ENCODE results near the gene AHCTF1. TPM values are rescaled to one million over a fixed set of nuclear protein-coding genes. Genes with fewer than 3 reads are reported as not detected.

The AHCTF1 gene
- total RNA-seq, 4 donors from 2014 or later = 32.2 to 106 (median 38.2) TPM

- DNase-seq (ENCODE audit: low spot score in 2 of 2) = peak in 1 of 2 donors; percentile 82
- H3K27ac ChIP-seq = peak overlapping the region; percentile 99
Measured at GRCh38 chr1:246930830-246931548, 759 bp downstream of the AHCTF1 start.

GRCh38 chr1:246925997-246926626, 5.6 kb downstream of the AHCTF1 start:
- 98% methylated on average over 6 of the region's 6 CpGs for WGBS
- TF ChIP-seq CTCF (IDR thresholded peaks at IDR 0.05) (no peak), POLR2AphosphoS5 (IDR thresholded peaks at IDR 0.05) (no peak)
- no peak overlapping the region for H3K4me3 ChIP-seq

More at GRCh38 chr1:246930830-246931548, 759 bp downstream of the AHCTF1 start:
- Histone ChIP-seq H3K4me3 (peak overlapping the region; percentile 93), H3K4me1 (peaks cover 18% of the 10 kb centered on the region), H3K27me3 (no peaks in the 10 kb centered on the region), H3K9me3 (no peaks in the 10 kb centered on the region), H3K36me3 (peaks cover 5% of the 10 kb centered on the region)
- under 1% methylated on average over 62 of the region's 76 CpGs for WGBS
- TF ChIP-seq CTCF (IDR thresholded peaks at IDR 0.05) (no peak), POLR2A (IDR thresholded peaks at IDR 0.05) (no peak), POLR2AphosphoS5 (IDR thresholded peaks at IDR 0.05) (peak in 2 of 3 donors; percentile 33 to 50), EP300 (IDR thresholded peaks at IDR 0.05) (peak; percentile 28)

GRCh38 chr1:246923900-246924299, 7.8 kb downstream of the AHCTF1 start:
- 83% methylated on average over 3 of the region's 3 CpGs for WGBS
- H3K27ac ChIP-seq = no peak overlapping the region
- peaks cover 5% of the 10 kb centered on the region for H3K36me3 ChIP-seq
- H3K4me1 ChIP-seq = peaks cover 13% of the 10 kb centered on the region
- H3K27me3 ChIP-seq = no peaks in the 10 kb centered on the region
- TF ChIP-seq EP300 (IDR thresholded peaks at IDR 0.05) = no peak
- TF ChIP-seq CTCF (IDR thresholded peaks at IDR 0.05) = no peak
- TF ChIP-seq POLR2AphosphoS5 (IDR thresholded peaks at IDR 0.05) = no peak
- no peak for TF ChIP-seq POLR2A (IDR thresholded peaks at IDR 0.05)
- DNase-seq (ENCODE audit: low spot score in 2 of 2) = no peak
- no peaks in the 10 kb centered on the region for H3K9me3 ChIP-seq
- no peak overlapping the region for H3K4me3 ChIP-seq

More at GRCh38 chr1:246925997-246926626, 5.6 kb downstream of the AHCTF1 start:
- no peaks in the 10 kb centered on the region for H3K9me3 ChIP-seq
- DNase-seq (ENCODE audit: low spot score in 2 of 2) = no peak
- no peak overlapping the region for H3K27ac ChIP-seq
- peaks cover 5% of the 10 kb centered on the region for H3K36me3 ChIP-seq
- no peaks in the 10 kb centered on the region for H3K27me3 ChIP-seq
- H3K4me1 ChIP-seq = peaks cover 21% of the 10 kb centered on the region

- Histone ChIP-seq H3K9me3 (no peaks in the 10 kb centered on the region), H3K36me3 (peaks cover 5% of the 10 kb centered on the region), H3K27ac (no peak overlapping the region), H3K4me3 (no peak overlapping the region), H3K27me3 (no peaks in the 10 kb centered on the region), H3K4me1 (peaks cover 13% of the 10 kb centered on the region)
- TF ChIP-seq POLR2A (IDR thresholded peaks at IDR 0.05) (no peak), POLR2AphosphoS5 (IDR thresholded peaks at IDR 0.05) (no peak), EP300 (IDR thresholded peaks at IDR 0.05) (no peak), CTCF (IDR thresholded peaks at IDR 0.05) (no peak)
- DNase-seq (ENCODE audit: low spot score in 2 of 2) = no peak
- WGBS = 88% methylated on average over 5 of the region's 5 CpGs
Measured at GRCh38 chr1:246923482-246923881, 8.3 kb downstream of the AHCTF1 start.

GRCh38 chr1:246921481-246921880, 10.3 kb downstream of the AHCTF1 start:
- Histone ChIP-seq H3K36me3 (peaks cover 10% of the 10 kb centered on the region), H3K4me3 (no peak overlapping the region), H3K4me1 (peaks cover 13% of the 10 kb centered on the region), H3K27ac (no peak overlapping the region), H3K27me3 (no peaks in the 10 kb centered on the region), H3K9me3 (no peaks in the 10 kb centered on the region)
- DNase-seq (ENCODE audit: low spot score in 2 of 2) = no peak
- WGBS = 78% methylated on average over 3 of the region's 3 CpGs
- TF ChIP-seq POLR2AphosphoS5 (IDR thresholded peaks at IDR 0.05) = no peak
- no peak for TF ChIP-seq CTCF (IDR thresholded peaks at IDR 0.05)
- no peak for TF ChIP-seq POLR2A (IDR thresholded peaks at IDR 0.05)
- no peak for TF ChIP-seq EP300 (IDR thresholded peaks at IDR 0.05)

Measured in suprapubic skin (tissue), 4 donors.